HG03442 (cell line): Measurements from ENCODE around the gene ANXA10.
A peak's percentile ranks its signal among the peaks of the same experiment; 100 is the strongest.
"Not testable (repeated sequence)": the region's sequence is repeated elsewhere in the genome, so short reads cannot be mapped to it uniquely, and the experiment has no call there.

Source experiments
- ATAC-seq: cut with Tn5 transposase; IDR thresholded peaks from one replicate; pipeline ENCODE4 v1.9.1; 2021; ENCODE audit warnings: mild to moderate bottlenecking, moderate library complexity; ENCODE audit not compliant: unreplicated experiment

Gene ANXA10

GRCh38 chr4:168092176-168092712 is at the start of gene ANXA10:
TSS of gene ANXA10 (plus strand) at chr4:168092537. CDS start at chr4:168092701, 164 bp downstream.
- no peak for ATAC-seq

DNA sequence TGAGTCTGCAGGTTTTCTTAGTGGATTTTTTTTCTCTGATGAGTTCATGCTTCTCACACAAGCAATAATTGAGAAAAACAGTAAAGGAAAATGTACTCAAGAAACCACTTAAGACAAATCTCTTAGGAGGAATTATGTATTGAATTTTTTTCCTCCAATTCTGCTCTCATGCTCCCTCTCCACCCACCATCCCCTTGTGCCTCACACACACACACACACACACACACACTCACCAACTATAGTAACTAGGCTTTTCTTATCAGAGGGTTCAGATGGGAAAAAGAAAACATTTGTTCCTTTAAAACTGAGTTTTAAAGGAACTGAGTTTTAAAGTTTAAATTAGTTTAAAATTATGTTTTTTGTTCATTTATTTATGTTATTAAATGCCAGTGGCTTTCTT is 47.0 kb upstream of the ANXA10 start:
- no peak for ATAC-seq

DNA sequence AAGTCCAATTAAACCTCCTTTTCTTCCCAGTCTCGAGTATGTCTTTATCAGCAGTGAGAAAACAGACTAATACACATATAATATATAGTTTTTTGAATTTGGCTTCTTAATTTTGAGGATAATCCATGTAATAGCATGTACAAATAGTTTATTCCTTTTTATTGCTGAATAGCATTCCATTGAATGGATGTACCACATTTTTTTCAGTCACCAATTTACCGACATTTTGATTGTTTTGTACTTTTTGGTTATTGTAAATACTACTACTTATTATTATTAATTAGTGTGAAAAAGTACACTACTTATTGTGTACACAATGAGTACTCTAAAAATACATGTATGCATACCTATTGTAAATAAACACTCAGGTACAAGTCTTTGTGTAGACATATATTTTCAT is 42.3 kb upstream of the ANXA10 start:
- ATAC-seq = no peak

DNA sequence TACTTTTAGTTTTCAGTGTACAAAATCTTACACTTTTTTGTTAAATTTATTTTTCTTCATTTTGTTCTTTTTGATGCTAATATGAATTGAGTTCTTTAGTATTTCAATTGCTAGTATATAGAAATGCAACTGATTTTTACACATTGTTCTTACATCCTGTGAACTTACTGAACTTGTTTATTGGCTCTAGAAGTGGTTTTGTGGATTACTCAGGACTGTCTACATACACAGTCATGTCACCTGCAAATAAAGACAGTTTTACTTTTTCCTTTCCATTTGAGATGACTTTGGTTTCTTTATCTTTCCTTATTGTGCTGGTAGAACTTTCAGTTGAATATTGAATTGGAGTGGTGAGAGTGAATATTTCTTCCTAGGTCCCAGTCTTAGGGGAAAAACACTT is 40.8 kb upstream of the ANXA10 start:
- no peak for ATAC-seq

DNA sequence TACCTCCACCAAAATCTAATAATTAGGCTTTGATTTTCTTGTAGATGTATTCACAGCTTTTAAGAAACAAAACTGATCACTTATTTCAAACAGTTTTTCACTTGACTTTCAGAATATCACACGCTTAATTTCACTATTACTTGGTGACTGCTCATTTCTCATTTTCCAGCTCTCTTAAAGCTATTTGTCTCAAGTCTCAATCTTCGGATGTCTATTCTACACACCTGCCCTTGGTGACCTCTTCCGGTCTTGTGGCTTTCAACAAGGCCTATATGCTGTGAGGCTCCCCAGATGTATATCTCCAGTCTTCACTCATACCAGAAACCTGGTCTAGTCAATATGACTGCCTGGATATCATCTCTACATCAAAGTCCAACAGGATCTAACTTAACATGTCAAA is 34.9 kb upstream of the ANXA10 start:
- peak; percentile 94 for ATAC-seq

DNA sequence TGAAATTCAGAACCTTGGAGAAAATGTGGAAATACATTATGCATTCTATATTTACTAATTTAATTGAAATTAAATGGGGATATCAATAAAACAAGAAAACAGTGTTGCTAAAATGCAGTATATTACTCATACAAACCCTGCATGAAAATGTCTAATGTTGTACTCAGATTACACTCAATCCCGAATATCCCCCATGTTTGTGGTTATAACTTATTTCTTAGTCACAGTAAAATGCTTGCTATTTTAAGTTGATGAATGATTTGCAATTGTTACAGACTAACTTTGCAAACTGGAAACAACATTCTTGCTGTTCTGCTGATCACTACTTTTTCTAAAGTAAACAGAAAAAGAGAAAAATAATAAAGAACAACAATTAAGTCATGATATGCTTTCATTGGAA is 33.1 kb upstream of the ANXA10 start:
- no peak for ATAC-seq

GRCh38 chr4:168063031-168063430 is 29.3 kb upstream of the ANXA10 start:
- ATAC-seq = no peak

DNA sequence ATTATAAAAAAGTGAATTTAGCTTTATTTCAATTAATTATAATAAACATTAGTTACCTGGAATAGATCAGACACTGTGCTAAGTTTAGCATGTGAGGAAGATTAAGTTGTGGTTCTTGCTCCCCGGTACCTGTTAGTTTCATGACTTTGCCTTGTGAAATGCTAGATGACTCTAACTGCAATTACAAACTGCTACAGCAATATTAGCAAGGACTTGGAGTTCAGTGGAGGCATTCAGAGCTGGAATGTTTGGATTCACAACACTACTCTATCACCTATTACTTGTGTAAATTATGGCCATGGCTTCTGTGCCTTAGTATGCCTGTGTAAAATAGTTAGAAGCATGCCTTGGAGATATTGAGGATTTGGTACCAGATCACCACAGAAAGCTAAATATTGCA is 21.4 kb upstream of the ANXA10 start:
- no peak for ATAC-seq

GRCh38 chr4:168071304-168071703 is 21.0 kb upstream of the ANXA10 start:
- no peak for ATAC-seq

- ATAC-seq = no peak
Measured at GRCh38 chr4:168074861-168075260, 17.5 kb upstream of the ANXA10 start.

- peak; percentile 96 for ATAC-seq
Measured at GRCh38 chr4:168076989-168077725, 15.2 kb upstream of the ANXA10 start.

DNA sequence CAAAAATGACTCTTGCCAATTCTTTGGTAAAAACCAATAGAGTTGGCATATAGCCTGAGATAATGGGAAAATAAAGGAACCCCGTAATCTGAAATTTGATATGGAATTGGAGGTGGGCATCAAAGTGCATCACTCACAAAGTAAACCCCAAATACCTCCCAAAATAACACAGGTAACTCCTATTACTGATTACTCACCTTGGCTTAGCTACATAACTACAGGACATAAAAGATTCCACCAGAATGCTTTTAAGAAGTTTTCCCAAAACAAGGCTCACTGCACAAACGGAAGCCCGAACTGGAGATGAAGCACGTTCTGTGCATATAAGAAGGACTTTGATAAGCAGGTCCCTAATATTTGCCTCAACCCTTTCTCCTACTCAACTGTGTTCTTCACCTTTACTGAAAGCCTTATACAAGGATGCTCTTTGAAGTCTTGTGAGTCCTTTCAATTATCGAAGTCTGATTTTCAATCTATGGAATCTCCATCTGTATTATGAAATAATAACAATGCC is 14.6 kb upstream of the ANXA10 start:
- ATAC-seq = no peak

GRCh38 chr4:168082379-168082778 is 10.0 kb upstream of the ANXA10 start:
- ATAC-seq = no peak

DNA sequence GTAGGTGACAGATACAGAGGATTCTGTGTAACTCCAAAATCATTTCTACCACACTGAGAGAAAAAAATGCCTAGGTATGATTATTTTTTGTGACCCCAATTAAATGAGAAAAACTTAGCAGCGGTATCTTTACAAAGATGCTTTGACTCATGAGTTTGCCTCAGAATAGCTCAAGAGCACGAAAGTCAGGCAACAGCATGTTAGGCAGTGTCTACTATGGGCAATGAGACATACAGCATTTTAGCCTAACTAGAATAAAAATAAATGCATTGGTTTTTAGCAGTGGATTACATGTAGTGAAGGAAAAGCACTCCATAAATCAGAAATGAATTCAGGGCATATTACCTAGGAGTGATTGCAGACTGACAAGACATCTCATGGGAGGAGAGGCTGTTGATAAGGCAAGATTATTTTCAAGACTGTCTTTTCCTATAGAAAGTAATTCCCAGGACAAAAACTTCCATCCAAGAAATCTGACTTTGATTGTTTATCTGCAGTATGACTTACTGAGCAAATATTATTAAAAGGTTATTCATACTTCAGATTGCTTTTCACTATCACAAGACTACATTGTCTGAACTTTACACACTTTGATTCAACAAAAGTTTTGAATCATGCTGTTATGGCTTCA is 3.6 kb downstream of the ANXA10 start:
- ATAC-seq = no peak

DNA sequence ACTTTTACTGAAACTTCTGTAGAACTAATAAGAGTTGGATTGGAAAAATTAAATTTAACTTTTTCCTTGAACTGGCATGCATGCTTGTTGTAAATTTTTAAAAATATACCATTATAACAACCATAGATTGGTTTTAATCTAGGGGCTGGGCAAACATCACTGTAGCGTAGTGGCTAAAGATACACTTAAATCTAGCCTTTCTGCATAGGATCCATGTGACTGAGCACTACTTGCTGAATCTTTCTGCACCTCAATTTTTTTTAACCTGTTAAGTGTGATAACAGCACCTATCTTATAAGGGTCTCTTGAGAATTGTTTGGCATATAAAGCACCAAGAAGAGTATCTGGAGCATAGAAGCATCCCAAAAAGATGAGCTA is 4.1 kb downstream of the ANXA10 start:
- ATAC-seq = no peak

DNA sequence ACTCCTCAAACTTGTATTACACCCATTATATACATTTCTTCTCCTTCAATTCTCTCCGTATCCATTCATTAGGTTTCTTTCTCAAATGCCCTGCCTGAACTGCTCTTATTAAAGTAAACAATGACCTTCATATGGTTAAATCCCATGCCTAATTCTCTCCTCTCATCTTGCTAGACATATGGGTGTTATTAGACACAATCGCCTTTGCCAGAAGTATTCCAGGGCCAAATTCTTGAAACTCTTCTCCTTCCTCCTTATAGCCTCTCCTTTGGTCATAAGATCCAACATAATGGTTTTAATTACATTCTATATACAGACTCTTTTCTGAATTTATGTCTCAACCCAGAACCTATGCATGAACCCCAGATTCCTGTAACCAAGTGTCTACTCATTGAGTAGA is 4.8 kb downstream of the ANXA10 start:
- ATAC-seq = no peak

DNA sequence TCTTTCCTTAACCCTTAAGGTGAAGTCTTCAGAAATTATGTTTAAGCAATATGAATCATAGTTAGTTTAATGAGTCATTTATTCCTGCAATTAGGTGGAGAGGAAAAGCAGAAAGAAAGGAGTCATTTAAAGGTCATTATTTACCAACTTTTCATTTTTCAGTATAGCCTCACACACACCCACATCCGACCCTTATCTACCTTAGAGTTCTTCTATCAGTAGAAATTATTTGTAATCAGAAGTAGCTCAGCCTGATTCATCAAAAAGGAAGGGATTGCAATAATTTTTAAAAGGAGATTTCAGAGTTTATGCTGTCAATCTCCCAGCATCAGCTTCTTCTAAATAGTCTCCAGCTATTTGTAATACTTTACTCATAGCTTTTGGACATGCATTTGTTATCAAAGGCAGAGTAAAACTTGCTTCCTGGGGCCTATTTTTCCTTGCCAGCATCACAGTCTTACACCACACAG is 5.9 kb downstream of the ANXA10 start:
- no peak for ATAC-seq

- no peak for ATAC-seq
Measured at GRCh38 chr4:168099195-168099594, 6.9 kb downstream of the ANXA10 start.

- ATAC-seq = no peak
Measured at GRCh38 chr4:168101026-168101425, 8.7 kb downstream of the ANXA10 start.

GRCh38 chr4:168102403-168102802 is 10.1 kb downstream of the ANXA10 start:
- ATAC-seq = no peak

GRCh38 chr4:168109527-168109926 is 17.2 kb downstream of the ANXA10 start:
- ATAC-seq = no peak

DNA sequence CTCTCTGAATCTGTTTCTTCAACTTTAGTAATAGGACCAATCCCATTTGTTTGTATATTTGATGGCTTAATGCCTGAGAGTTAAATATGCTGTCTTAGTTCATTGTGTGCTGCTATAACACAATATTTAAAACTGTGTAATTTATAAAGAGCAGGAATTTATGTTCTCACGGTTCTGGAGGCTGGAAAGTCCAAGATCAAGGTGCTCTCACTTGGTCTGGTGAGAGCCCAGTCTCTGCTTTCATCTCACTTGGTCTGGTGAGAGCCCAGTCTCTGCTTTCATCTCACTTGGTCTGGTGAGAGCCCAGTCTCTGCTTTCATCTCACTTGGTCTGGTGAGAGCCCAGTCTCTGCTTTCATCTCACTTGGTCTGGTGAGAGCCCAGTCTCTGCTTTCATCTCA is 20.7 kb downstream of the ANXA10 start:
- not testable (repeated sequence) for ATAC-seq
